ENCODE results near the gene CPPED1.

- TF ChIP-seq CTCF (conservative IDR thresholded peaks at IDR 0.05 in 1 of 2, IDR thresholded peaks at IDR 0.05 in 1 of 2; ENCODE audit: low read depth in 1 of 2, low read length in 2 of 2) (no peak), EZH2 (IDR thresholded peaks at IDR 0.05; ENCODE audit: low read length, missing control alignments) (no peak)
Measured at GRCh38 chr16:12828206-12828605, 24.5 kb upstream of the CPPED1 start.

Measured in fibroblast of lung (primary cell).